DMS114 treated with DMSO at 0.1 percent for 48 hours (cell line): ENCODE measurements around the gene HDGFL1.

Source experiments
- DNase-seq: peaks from one replicate; lab custom pipeline; 2025; ENCODE audit not compliant: unreplicated experiment; lab: John Stamatoyannopoulos, UW

The HDGFL1 gene

DNA sequence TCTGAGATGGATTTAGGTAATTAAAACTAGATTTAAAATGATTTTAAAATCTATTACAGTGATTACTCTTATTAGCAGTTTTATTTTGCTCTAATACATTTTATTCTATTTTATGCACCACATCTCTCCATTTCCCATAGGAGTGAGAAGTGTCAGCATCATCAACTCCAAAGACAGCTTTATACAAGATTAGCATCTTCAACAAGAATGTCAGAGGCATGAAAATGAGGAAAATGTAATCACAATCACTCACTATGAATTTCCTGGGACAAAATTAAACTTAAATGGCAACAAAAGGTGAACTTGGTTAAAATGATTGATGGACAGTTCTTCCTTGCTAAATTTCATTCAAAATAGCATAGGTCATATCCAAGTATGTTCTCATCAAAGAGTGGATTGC, 19.8 kb downstream of the HDGFL1 start:
- DNase-seq = no peak

DNA sequence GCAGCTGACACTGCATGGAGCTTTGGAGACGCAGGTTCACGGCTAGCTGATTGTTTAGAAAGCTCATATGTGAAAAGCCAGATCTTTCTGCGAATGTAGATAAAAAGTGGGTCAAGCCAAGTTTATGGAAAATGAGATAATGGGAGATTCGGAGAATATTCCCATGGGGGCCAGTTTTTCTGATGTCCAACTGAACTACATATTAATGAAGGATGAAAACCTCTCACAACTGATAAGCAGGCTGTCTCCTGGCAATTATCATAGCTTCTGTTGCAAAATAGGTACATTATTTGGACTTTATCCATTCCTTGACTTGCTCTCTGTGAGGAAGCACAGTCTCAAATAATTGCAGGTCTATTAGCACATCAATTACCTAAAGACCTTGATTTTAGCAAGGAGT, 21.1 kb downstream of the HDGFL1 start:
- no peak for DNase-seq

DNA sequence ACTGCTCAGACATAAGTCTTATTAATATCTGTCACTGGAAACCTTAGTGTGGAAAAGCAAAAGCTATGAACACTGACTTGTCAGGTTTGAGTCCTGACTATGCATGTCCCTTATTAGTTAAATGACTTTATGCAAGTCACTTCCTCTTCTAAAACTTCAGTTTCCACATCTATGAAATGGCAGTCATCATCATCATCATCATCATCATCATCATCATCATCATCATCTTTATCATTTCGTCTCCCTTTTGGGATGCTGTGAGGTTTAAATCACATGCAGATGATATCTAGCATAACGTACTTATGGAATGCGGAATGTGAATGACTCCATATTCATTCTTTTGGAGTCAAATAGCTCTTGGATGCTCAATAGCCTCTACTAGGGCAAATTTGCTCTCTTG, 24.5 kb downstream of the HDGFL1 start:
- no peak for DNase-seq

DNA sequence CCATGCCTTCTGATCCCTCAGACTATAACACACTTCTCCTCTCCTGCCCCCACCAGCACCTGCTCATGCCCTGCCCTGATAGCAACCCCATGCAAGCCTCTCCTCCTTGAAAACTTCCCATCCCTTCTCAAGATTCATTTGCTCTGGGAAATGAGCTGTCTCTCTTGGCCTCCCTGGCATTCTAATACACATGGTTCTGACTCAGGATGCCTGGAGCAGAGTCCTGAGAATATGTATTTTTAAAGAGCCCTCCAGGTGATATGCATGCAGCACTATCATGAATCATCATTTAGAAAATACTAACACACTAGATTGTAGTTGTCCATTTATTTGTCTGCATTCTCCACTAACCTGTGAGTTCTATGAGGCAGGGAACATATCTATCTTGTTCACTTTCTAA, 26.6 kb downstream of the HDGFL1 start:
- DNase-seq = no peak

DNA sequence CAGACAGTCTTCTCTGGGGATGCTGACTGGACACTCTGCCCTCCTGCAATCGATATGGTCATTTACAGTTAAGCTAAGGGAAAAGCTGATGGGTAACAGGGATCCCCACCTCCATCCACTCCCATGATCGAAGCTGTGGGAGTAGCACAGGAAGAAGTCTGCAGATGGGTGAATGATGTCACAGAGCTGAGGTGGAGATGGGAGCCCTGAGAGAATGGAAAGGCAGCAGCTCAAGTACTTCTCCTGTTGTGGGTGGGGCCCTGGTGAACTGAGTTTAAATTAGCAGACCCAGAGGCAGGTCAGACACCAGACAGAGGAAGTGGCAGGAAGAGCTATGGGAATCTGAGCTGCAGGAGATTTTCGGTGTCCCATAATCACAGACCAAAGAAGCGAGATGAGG, 29.0 kb downstream of the HDGFL1 start:
- no peak for DNase-seq

DNA sequence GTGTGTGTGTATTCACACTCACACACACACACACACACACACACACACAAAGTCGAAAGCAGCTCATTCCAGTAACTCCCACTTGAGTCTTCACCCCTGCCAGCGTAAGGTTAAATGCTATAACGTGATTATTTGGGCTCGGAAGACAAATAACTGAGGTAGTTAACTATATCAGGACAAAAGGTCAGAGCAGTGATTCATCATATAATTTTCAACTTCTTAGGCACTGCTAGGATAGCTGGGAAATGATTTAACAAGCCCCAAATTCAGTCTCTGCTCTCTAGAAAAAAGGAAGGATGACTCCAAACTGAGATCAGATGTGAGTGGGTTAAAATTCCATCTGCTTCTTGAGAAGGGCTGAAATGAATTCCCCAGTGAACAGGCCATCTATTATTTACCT, 30.7 kb downstream of the HDGFL1 start:
- DNase-seq = no peak

DNA sequence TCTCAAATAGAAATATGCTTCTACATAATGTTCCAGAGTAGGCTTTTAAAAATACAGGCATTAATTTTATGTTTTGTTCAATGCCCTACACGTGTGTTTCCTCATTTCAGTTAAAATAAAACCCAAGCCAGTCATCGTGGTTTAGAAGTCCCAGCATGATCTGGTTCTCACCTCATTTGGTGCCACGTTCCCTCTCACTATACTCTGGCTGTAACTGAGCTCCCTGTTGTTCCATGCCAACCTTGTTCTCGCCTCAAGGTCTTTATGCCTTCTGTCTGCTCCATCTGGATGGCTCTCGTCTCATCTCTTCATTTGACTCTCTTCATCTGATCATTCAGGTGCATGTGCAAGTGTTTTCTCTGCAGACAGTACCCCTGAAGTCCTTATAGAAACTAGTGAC, 32.6 kb downstream of the HDGFL1 start:
- no peak for DNase-seq

DNA sequence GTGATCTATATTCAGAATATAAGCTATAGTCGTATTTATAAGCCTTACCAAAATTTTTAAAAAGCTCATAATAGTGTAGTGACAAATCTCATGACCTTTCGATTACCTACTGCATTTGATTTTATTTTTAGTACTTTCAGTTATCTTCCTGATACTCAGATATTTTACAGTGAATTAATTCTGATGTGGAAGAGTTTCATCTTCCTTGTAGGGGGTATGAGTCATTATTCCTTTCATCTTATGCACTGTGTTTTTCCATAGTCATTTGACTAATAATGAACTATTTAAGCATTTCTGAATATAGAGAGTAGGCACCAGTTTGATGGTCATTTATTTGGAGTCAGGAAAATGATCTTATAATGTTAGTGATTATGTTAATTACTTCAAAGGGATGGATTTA, 36.4 kb downstream of the HDGFL1 start:
- DNase-seq = no peak

DNA sequence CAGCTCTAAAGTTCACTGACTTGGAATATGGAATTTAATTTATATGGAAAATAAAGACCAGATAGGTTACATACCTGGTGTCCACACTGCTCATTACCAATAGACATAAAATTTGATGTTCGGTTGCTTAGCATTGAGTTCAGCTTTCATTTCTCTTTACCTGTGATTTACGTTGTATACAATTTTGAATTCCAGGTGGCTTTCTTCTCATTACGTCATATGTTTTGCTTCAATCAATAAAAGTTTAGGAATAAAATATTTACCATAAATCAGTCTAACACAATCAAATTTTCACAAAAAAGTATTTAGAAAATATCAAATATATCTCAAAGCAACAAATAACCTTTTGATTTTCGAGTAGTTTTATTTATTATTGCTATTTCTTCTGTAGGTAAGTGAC, 40.8 kb downstream of the HDGFL1 start:
- no peak for DNase-seq

DNA sequence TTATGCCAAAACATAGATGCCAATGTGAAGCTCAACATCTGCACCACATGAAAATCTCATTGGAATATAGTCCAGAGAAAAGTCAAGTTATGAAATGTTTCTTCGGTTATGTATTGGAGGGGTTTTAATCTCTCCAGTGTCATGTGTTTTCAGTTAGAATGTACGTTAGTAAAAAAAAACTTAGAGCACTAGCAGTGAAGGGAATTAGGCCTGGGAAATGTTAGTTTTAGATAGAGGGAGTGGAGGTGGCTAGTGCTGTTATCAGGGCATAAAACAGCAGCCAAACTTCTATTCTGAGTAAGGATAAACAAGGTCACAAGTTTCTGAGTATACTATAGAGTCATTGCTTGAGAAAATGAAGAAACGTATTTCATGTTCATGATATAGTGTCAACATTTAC, 42.9 kb downstream of the HDGFL1 start:
- DNase-seq = no peak

DNA sequence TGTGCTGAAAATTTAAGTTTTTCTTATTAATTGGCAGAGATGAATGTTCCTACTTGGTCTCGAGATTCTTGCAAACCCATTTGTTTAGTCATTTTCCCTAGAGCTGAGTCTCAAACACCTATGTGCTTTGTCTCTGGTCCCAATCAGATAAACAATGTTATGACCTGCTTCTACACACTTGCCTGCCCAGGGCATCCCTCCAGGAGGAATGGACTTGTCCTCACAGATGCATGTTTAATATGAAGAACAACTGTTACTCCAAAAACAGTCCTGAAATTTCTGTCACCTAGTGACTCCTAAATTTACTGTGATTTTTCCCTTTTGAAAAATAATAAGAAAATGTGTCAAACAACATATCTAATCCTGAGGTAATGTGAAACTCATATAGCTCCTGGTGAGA, 43.7 kb downstream of the HDGFL1 start:
- DNase-seq = no peak

DNA sequence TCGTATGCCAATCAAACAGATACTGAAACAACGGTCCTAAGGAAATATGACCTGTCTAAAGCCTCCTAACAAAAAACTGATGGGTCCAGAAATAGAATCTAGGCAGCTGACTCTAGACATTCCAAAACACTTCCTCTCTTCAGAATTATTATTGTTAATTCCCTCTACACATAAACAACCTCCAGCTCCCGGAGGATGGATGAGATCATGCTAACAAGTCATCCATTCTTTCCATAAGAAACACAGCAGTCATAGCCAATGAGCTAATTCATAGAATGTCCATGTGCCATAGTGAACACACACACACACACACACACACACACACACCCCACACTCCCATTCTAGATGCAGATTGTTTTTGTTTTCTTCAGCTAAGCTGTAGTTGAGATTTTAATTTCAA, 44.3 kb downstream of the HDGFL1 start:
- no peak for DNase-seq

DNA sequence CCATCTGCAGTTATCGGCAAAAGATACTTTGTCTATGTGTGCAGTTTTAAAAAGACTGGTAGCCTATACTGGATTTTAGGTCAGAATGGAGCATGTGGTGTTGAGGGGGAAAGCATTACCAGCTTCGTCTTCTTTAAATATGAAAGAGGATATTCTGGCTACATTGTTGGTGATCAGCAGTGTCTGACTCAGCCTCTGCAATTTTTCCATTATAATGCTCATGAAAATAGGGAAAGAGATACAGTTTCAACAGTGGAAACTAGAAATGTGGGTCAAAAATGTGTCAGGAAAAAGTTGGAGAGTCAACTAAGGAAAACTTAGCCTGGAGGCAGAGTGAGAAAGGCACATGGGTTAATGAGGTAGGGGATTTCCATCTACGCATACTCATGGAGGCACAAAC, 45.2 kb downstream of the HDGFL1 start:
- no peak for DNase-seq

DNA sequence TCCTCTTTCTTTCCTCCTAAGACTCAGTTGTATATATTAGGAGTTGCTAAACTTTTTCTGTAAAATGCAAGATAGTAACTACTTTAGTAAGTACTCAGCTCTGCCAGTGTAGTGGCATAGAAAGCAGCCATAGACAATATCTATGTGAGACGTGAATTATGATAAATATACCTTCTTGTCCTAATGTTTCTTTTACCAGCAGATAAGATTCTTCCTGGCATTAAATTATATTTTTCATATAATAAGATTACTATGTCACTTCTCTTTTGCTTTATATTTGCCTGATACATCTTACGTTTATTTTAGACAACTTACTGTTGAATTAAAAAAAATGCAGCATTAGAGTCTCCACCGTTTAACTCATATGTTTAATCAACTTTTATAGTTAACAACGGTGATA, 51.7 kb downstream of the HDGFL1 start:
- no peak for DNase-seq
